Liver (tissue), 9 donors: ENCODE data around the gene MAGIX. TPM values are rescaled to one million over a fixed set of nuclear protein-coding genes. Genes with fewer than 3 reads are reported as not detected.

ENCODE experiments used
- DNase-seq: peaks from one replicate; pipeline ENCODE4 v3.0.0-alpha.2; 2017; ENCODE audit warnings: low spot score
- H3K27ac ChIP-seq, 2 donors: one replicate each; pipeline ENCODE4 v1.7.0; 2013; ENCODE audit warnings: inconsistent platforms in 2 of 2, low read length in 2 of 2, control low read depth in 1 of 2, low read depth in 1 of 2, mild to moderate bottlenecking in 1 of 2
- H3K27me3 ChIP-seq, 4 donors: one replicate each; pipeline versions ENCODE4 v1.6.1 to v1.7.0; 2013; ENCODE audit warnings: low read length in 3 of 4, inconsistent platforms in 1 of 4, mild to moderate bottlenecking in 1 of 4, moderate library complexity in 1 of 4; ENCODE audit not compliant: control insufficient read depth in 4 of 4, insufficient read depth in 4 of 4
- H3K36me3 ChIP-seq, 4 donors: one replicate each; pipeline versions ENCODE4 v1.6.1 to v1.7.0; 2013; ENCODE audit warnings: low read length in 3 of 4, mild to moderate bottlenecking in 3 of 4, low read depth in 1 of 4, moderate library complexity in 1 of 4; ENCODE audit not compliant: control insufficient read depth in 4 of 4, insufficient read depth in 3 of 4
- H3K4me1 ChIP-seq, 4 donors: one replicate each; pipeline versions ENCODE4 v1.6.1 to v1.7.0; 2013; ENCODE audit warnings: low read length in 3 of 4, mild to moderate bottlenecking in 3 of 4, moderate library complexity in 1 of 4; ENCODE audit not compliant: control insufficient read depth in 4 of 4, insufficient read depth in 4 of 4
- H3K4me3 ChIP-seq, 3 donors: one replicate each; pipeline versions ENCODE4 v1.6.1 to v1.7.0; 2013; ENCODE audit warnings: low read length in 3 of 3, control low read depth in 1 of 3, low read depth in 1 of 3, mild to moderate bottlenecking in 1 of 3
- H3K9ac ChIP-seq, 2 donors: one replicate each; pipeline ENCODE4 v1.7.0; 2013; ENCODE audit warnings: low read length in 2 of 2, mild to moderate bottlenecking in 2 of 2, moderate library complexity in 2 of 2, control low read depth in 1 of 2, low read depth in 1 of 2
- H3K9me3 ChIP-seq, 4 donors: one replicate each; pipeline versions ENCODE4 v1.6.1 to v1.7.0; 2013; ENCODE audit warnings: low read length in 3 of 4; ENCODE audit not compliant: control insufficient read depth in 4 of 4
- EGR1 ChIP-seq, 2 donors: IDR thresholded peaks; 2 replicates each; pipeline ENCODE4 v1.6.1; 2016 to 2018; ENCODE audit warnings: antibody characterized with exemption in 2 of 2, low read depth in 2 of 2
- FOXA1 ChIP-seq: IDR thresholded peaks from 2 replicates; pipeline ENCODE4 v1.6.1; 2016; ENCODE audit warnings: antibody characterized with exemption
- FOXA2 ChIP-seq: IDR thresholded peaks from 2 replicates; pipeline ENCODE4 v1.6.1; 2016; ENCODE audit warnings: antibody characterized with exemption
- GABPA ChIP-seq, 2 donors: IDR thresholded peaks in 1 of 2; conservative IDR thresholded peaks in 1 of 2; 2 replicates each; pipeline ENCODE4 v1.6.1; 2016; ENCODE audit warnings: antibody characterized with exemption in 2 of 2, mild to moderate bottlenecking in 1 of 2, moderate library complexity in 1 of 2
- HNF4A ChIP-seq, 2 donors: conservative IDR thresholded peaks; 2 replicates each; pipeline ENCODE4 v1.6.1; 2016; ENCODE audit warnings: antibody characterized with exemption in 2 of 2, mild to moderate bottlenecking in 2 of 2
- HNF4G ChIP-seq: IDR thresholded peaks from 2 replicates; pipeline ENCODE4 v1.6.1; 2016; ENCODE audit warnings: antibody characterized with exemption
- JUND ChIP-seq, 2 donors: IDR thresholded peaks; 2 replicates each; pipeline ENCODE4 v1.6.1; 2016; ENCODE audit warnings: antibody characterized with exemption in 2 of 2
- MAX ChIP-seq: IDR thresholded peaks from 2 replicates; pipeline ENCODE4 v1.6.1; 2016; ENCODE audit warnings: antibody characterized with exemption
- NR2F2 ChIP-seq: IDR thresholded peaks from 2 replicates; pipeline ENCODE4 v1.6.1; 2016; ENCODE audit warnings: antibody characterized with exemption
- RAD21 ChIP-seq, 2 donors: IDR thresholded peaks; 2 replicates each; pipeline ENCODE4 v1.6.1; 2016; ENCODE audit warnings: antibody characterized with exemption in 2 of 2, mild to moderate bottlenecking in 2 of 2
- RXRA ChIP-seq, 2 donors: IDR thresholded peaks; 2 replicates each; pipeline ENCODE4 v1.6.1; 2017 to 2018; ENCODE audit warnings: antibody characterized with exemption in 2 of 2, mild to moderate bottlenecking in 1 of 2
- SP1 ChIP-seq: IDR thresholded peaks from 2 replicates; pipeline ENCODE4 v1.6.1; 2018; ENCODE audit warnings: antibody characterized with exemption, mild to moderate bottlenecking
- TAF1 ChIP-seq: conservative IDR thresholded peaks from 2 replicates; pipeline ENCODE4 v1.6.1; 2016; ENCODE audit warnings: antibody characterized with exemption, mild to moderate bottlenecking
- YY1 ChIP-seq: IDR thresholded peaks from 2 replicates; pipeline ENCODE4 v1.6.1; 2016; ENCODE audit warnings: antibody characterized with exemption, mild to moderate bottlenecking
- WGBS: extraction: QIAGEN DNeasy Blood & Tissue Kit; methylation state at CpG from one replicate; pipeline ENCODE4 v1.1.7; 2013; 5-methylcytosine and 5-hydroxymethylcytosine counted together
- polyA plus RNA-seq, 2 donors: library from polyadenylated mRNA; stranded (reverse) in 1 of 2; unstranded in 1 of 2; fragments of 200-250 nt in 1 of 2; fragments of >200 nt in 1 of 2; fragmentation: Nextera tagmentation in 1 of 2; extraction: Ambion mirVana in 1 of 2; gene quantifications; one replicate each; pipeline versions ENCODE4 v1.2.1 to v1.2.3, GENCODE V29; 2013 to 2015
- total RNA-seq, 2 donors: library from RNA; depleted of rRNA; stranded (reverse); fragments of >200 nt; gene quantifications; one replicate each; pipeline ENCODE4 v1.2.3, GENCODE V29; 2014
- TF ChIP-seq, protein P1 (sequence below): IDR thresholded peaks from 2 replicates; pipeline ENCODE4 v1.6.1; 2016; ENCODE audit warnings: antibody characterized with exemption, mild to moderate bottlenecking
- TF ChIP-seq, protein P2 (sequence below): fragments of 150-350 bp; IDR thresholded peaks from 2 replicates; pipeline ENCODE4 v1.5.1; 2017; ENCODE audit warnings: improper control_type of control experiment, low read depth, low read length; ENCODE audit not compliant: missing input control
- TF ChIP-seq, protein P3 (sequence below): IDR thresholded peaks from 2 replicates; pipeline ENCODE4 v1.6.1; 2016; ENCODE audit warnings: antibody characterized with exemption
- TF ChIP-seq, protein P4 (sequence below): IDR thresholded peaks from 2 replicates; pipeline ENCODE4 v1.6.1; 2016; ENCODE audit warnings: antibody characterized with exemption
- donor health status: healthy.
- donor health status: healthy.
- donor health status: healthy.
- donor health status: healthy.
- donor health status: healthy.

Gene MAGIX
- total and polyA plus RNA-seq, 4 donors, result 2.9 to 10.8 (median 7.9) TPM

GRCh38 chrX:49133759-49134158, 28.8 kb upstream of the MAGIX start:
- TF ChIP-seq RAD21 (IDR thresholded peaks at IDR 0.05) (no peak), JUND (IDR thresholded peaks at IDR 0.05) (no peak), YY1 (no peak), TAF1 (no peak)
- TF ChIP-seq, protein P1, sequence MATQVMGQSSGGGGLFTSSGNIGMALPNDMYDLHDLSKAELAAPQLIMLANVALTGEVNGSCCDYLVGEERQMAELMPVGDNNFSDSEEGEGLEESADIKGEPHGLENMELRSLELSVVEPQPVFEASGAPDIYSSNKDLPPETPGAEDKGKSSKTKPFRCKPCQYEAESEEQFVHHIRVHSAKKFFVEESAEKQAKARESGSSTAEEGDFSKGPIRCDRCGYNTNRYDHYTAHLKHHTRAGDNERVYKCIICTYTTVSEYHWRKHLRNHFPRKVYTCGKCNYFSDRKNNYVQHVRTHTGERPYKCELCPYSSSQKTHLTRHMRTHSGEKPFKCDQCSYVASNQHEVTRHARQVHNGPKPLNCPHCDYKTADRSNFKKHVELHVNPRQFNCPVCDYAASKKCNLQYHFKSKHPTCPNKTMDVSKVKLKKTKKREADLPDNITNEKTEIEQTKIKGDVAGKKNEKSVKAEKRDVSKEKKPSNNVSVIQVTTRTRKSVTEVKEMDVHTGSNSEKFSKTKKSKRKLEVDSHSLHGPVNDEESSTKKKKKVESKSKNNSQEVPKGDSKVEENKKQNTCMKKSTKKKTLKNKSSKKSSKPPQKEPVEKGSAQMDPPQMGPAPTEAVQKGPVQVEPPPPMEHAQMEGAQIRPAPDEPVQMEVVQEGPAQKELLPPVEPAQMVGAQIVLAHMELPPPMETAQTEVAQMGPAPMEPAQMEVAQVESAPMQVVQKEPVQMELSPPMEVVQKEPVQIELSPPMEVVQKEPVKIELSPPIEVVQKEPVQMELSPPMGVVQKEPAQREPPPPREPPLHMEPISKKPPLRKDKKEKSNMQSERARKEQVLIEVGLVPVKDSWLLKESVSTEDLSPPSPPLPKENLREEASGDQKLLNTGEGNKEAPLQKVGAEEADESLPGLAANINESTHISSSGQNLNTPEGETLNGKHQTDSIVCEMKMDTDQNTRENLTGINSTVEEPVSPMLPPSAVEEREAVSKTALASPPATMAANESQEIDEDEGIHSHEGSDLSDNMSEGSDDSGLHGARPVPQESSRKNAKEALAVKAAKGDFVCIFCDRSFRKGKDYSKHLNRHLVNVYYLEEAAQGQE, result no peak
- H3K36me3 ChIP-seq, result no peaks in the 10 kb centered on the region
- no peaks in the 10 kb centered on the region for H3K27me3 ChIP-seq
- H3K9me3 ChIP-seq, result no peaks in the 10 kb centered on the region
- no peak overlapping the region for H3K9ac ChIP-seq
- no peak overlapping the region for H3K27ac ChIP-seq
- no peak for DNase-seq
- 100% methylated on average over 1 of the region's 1 CpG for WGBS
- no peaks in the 10 kb centered on the region for H3K4me1 ChIP-seq
- no peak overlapping the region for H3K4me3 ChIP-seq

- Histone ChIP-seq H3K27ac (no peak overlapping the region), H3K27me3 (no peaks in the 10 kb centered on the region), H3K4me3 (no peak overlapping the region), H3K4me1 (no peaks in the 10 kb centered on the region), H3K9ac (no peak overlapping the region), H3K36me3 (no peaks in the 10 kb centered on the region), H3K9me3 (peaks cover 0 to 3% (median 0%) of the 10 kb centered on the region in 4 donors)
- TF ChIP-seq NR2F2 (no peak), RXRA (IDR thresholded peaks at IDR 0.05) (no peak), JUND (IDR thresholded peaks at IDR 0.05) (no peak), TAF1 (no peak), HNF4G (no peak), MAX (no peak), EGR1 (IDR thresholded peaks at IDR 0.05; ENCODE audit: low read depth in 2 of 2) (no peak), FOXA1 (no peak), RAD21 (IDR thresholded peaks at IDR 0.05) (no peak), YY1 (no peak), SP1 (no peak), HNF4A (conservative IDR thresholded peaks at IDR 0.05) (no peak), GABPA (IDR thresholded peaks at IDR 0.05 in 1 of 2, conservative IDR thresholded peaks at IDR 0.05 in 1 of 2) (no peak), FOXA2 (no peak)
- TF ChIP-seq, protein P2, sequence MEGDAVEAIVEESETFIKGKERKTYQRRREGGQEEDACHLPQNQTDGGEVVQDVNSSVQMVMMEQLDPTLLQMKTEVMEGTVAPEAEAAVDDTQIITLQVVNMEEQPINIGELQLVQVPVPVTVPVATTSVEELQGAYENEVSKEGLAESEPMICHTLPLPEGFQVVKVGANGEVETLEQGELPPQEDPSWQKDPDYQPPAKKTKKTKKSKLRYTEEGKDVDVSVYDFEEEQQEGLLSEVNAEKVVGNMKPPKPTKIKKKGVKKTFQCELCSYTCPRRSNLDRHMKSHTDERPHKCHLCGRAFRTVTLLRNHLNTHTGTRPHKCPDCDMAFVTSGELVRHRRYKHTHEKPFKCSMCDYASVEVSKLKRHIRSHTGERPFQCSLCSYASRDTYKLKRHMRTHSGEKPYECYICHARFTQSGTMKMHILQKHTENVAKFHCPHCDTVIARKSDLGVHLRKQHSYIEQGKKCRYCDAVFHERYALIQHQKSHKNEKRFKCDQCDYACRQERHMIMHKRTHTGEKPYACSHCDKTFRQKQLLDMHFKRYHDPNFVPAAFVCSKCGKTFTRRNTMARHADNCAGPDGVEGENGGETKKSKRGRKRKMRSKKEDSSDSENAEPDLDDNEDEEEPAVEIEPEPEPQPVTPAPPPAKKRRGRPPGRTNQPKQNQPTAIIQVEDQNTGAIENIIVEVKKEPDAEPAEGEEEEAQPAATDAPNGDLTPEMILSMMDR, result no peak
- TF ChIP-seq, protein P3, sequence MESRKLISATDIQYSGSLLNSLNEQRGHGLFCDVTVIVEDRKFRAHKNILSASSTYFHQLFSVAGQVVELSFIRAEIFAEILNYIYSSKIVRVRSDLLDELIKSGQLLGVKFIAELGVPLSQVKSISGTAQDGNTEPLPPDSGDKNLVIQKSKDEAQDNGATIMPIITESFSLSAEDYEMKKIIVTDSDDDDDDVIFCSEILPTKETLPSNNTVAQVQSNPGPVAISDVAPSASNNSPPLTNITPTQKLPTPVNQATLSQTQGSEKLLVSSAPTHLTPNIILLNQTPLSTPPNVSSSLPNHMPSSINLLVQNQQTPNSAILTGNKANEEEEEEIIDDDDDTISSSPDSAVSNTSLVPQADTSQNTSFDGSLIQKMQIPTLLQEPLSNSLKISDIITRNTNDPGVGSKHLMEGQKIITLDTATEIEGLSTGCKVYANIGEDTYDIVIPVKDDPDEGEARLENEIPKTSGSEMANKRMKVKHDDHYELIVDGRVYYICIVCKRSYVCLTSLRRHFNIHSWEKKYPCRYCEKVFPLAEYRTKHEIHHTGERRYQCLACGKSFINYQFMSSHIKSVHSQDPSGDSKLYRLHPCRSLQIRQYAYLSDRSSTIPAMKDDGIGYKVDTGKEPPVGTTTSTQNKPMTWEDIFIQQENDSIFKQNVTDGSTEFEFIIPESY, result no peak
- TF ChIP-seq, protein P4, sequence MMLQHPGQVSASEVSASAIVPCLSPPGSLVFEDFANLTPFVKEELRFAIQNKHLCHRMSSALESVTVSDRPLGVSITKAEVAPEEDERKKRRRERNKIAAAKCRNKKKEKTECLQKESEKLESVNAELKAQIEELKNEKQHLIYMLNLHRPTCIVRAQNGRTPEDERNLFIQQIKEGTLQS, result no peak
- TF ChIP-seq, protein P1, result no peak
- DNase-seq, result no peak
- 86% methylated on average over 1 of the region's 1 CpG for WGBS
These were observed 25.1 kb upstream of the MAGIX start for GRCh38 chrX:49137492-49137891.
